Thyroid gland (tissue), 4 donors: ENCODE results near the gene TRPM2.

Experiments
- CTCF ChIP-seq, 6 experiments: fragments of 200-600 bp in 3 of 6; fragments of 450-650 bp in 3 of 6; sonication (generic) in 3 of 6; IDR thresholded peaks; one replicate each; pipeline ENCODE4 v1.5.1; 2016 to 2019; ENCODE audit warnings: antibody characterized with exemption in 6 of 6, mild to moderate bottlenecking in 2 of 6, inconsistent platforms in 1 of 6, moderate library complexity in 1 of 6
- POLR2A ChIP-seq, 2 donors: fragments of 450-650 bp; IDR thresholded peaks; one replicate each; pipeline ENCODE4 v1.6.1; 2017; ENCODE audit warnings: antibody characterized with exemption in 2 of 2, mild to moderate bottlenecking in 2 of 2, moderate library complexity in 1 of 2

DNA sequence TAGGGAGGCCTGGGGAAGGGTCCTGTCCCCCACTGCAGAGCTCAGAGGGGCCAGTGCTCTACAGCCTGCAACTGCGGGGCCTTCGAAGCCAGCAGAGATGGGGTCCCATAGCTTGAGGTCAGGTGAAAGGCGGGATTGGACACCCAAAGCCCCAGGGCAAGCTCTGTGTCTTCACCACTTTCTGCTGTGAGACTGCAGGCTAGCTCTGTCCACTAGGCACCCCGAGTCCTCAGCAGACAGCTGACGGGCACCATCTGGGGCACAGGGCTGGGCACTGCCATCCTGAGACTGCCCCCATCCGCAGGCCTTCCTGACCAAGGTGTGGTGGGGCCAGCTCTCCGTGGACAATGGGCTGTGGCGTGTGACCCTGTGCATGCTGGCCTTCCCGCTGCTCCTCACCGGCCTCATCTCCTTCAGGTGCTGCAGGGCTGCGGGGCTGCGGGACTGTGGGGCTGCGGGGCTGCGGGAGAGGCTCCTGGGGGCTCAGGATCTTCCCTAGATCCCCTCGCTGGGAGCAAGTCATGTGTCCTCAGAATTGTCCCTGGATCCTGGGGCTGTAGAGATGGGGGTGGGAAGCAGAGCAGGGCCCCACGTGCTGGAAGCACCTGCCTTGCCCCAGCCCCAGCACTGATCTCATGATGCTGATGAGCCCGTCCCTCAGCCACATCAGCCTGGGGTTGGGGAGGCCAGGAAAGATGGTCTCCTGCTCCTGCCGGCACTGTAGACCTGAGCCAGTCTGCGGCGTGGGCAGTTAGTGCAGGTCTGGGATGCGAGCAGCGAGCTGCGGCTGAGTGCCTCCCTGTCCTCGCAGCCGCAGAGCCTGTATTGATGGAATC, 46.8 kb downstream of the TRPM2 start:
- TF ChIP-seq CTCF (IDR thresholded peaks at IDR 0.05) (no peak), POLR2A (IDR thresholded peaks at IDR 0.05) (no peak)
